Fibroblast of lung (primary cell): Measurements from ENCODE around the gene DOK4. TPM values are rescaled to one million over a fixed set of nuclear protein-coding genes. Genes with fewer than 3 reads are reported as not detected.

Source experiments
- DNase-seq, 2 donors: peaks; one replicate each; pipeline versions ENCODE4 v3.0.0 to v3.0.0-alpha.2; 2010; ENCODE audit warnings: low read depth in 2 of 2
- H2AFZ ChIP-seq: 2 replicates; pipeline ENCODE4 v1.5.1; 2012; ENCODE audit warnings: low read length, control low read depth, inconsistent platforms
- H3K27ac ChIP-seq: 2 replicates; pipeline ENCODE4 v1.5.1; 2011; ENCODE audit warnings: low read length, control low read depth; ENCODE audit not compliant: insufficient read depth
- H3K27me3 ChIP-seq: 2 replicates; pipeline ENCODE4 v1.5.1; 2011; ENCODE audit warnings: mild to moderate bottlenecking, low read length; ENCODE audit not compliant: control insufficient read depth, insufficient read depth
- H3K36me3 ChIP-seq: 2 replicates; pipeline ENCODE4 v1.5.1; 2011; ENCODE audit warnings: low read length; ENCODE audit not compliant: control insufficient read depth, insufficient read depth
- H3K4me1 ChIP-seq: 2 replicates; pipeline ENCODE4 v1.5.1; 2011; ENCODE audit warnings: low read length; ENCODE audit not compliant: control insufficient read depth, insufficient read depth; ENCODE audit errors: extremely low read depth
- H3K4me2 ChIP-seq: 2 replicates; pipeline ENCODE4 v1.5.1; 2011; ENCODE audit warnings: low read length, control low read depth; ENCODE audit not compliant: insufficient read depth; ENCODE audit errors: extremely low read depth
- H3K4me3 ChIP-seq, 4 experiments: fragments of 200-600 bp in 1 of 4; sonication (generic) in 1 of 4; replicated peaks in 1 of 4; 2 replicates each; pipeline ENCODE4 v1.5.1; 2011 to 2016; ENCODE audit warnings: low read length in 4 of 4, low read depth in 3 of 4, mild to moderate bottlenecking in 3 of 4, control low read depth in 2 of 4, inconsistent platforms in 1 of 4, mixed read lengths in 1 of 4; ENCODE audit not compliant: insufficient read depth in 1 of 4; ENCODE audit errors: control extremely low read depth in 1 of 4
- H3K79me2 ChIP-seq: 2 replicates; pipeline ENCODE4 v1.5.1; 2012; ENCODE audit warnings: mild to moderate bottlenecking, low read length, inconsistent platforms; ENCODE audit not compliant: control insufficient read depth, insufficient read depth
- H3K9ac ChIP-seq: 2 replicates; pipeline ENCODE4 v1.5.1; 2011; ENCODE audit warnings: mild to moderate bottlenecking, low read length, control low read depth; ENCODE audit not compliant: insufficient read depth
- H3K9me3 ChIP-seq: 2 replicates; pipeline ENCODE4 v1.5.1; 2012; ENCODE audit warnings: low read depth, low read length; ENCODE audit not compliant: control insufficient read depth, insufficient read depth
- H4K20me1 ChIP-seq: 2 replicates; pipeline ENCODE4 v1.5.1; 2011; ENCODE audit warnings: low read length; ENCODE audit not compliant: control insufficient read depth, insufficient read depth; ENCODE audit errors: extremely low read depth
- EZH2 ChIP-seq: IDR thresholded peaks from 2 replicates; pipeline ENCODE4 v1.5.1; 2012; ENCODE audit warnings: low read length, control low read depth, mild to moderate bottlenecking; ENCODE audit errors: missing control alignments
- polyA plus RNA-seq, 2 donors: library from polyadenylated mRNA; depleted of rRNA in 1 of 2; stranded (reverse) in 1 of 2; unstranded in 1 of 2; fragments of >200 nt; gene quantifications; 2 replicates each; pipeline ENCODE4 v1.2.1, GENCODE V29; 2011 to 2012; ENCODE audit warnings: missing spikeins in 1 of 2
- total RNA-seq: library from RNA; depleted of rRNA; stranded (reverse); fragments of >200 nt; gene quantifications from 2 replicates; pipeline ENCODE4 v1.2.1, GENCODE V29; 2014
- TF ChIP-seq, protein P1 (sequence below), 2 donors: IDR thresholded peaks in 1 of 2; conservative IDR thresholded peaks in 1 of 2; 1 replicate in 1 of 2; 2 replicates in 1 of 2; pipeline ENCODE4 v1.5.1; 2011 to 2012; ENCODE audit warnings: low read length in 2 of 2, control low read depth in 1 of 2, inconsistent platforms in 1 of 2, low read depth in 1 of 2, mild to moderate bottlenecking in 1 of 2

DOK4 gene
- total and polyA plus RNA-seq, 2 donors (not counting 1 experiment from before 2014, with no cell fraction given) = 12.6 to 15.0 TPM

DNA sequence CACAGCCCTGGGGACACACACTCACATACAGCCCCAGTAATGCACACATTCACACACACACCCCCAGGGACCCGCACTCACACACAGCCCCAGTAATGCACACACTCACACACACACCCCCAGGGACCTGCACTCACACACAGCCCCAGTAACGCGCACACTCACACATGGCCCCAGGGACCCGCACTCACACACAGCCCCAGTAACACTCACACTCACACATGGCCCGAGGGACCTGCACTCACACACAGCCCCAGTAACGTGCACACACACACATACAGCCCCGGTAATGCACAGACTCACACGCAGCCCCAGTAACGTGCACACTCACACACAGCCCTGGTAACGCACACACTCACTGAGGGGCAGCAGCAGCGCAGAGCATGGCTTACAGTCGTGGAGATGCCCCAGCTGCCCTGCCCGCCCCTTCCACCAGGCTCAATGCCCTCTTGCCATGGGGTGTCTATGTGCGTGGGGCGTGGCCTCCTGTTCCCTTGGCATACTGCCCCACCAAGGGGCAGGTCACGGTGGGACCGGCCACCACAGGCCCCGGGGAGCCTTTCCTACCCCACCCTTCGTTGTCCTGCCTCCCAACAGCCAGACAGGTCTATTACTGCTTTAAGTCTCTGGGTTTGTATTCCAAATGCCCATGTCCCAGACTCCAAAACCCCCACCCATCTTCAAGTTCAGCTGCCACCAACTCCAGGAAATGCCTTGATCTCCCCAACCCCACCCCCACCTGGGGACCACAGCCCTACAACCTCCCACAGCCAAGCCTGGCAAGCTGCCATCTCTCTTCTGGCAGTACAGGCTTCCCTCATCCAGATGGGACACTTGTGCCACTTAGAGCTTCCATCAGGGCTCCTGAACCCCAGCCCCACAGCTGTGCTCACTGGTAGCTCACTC is 47.4 kb upstream of the DOK4 start:
- no peaks in the 10 kb centered on the region for H3K36me3 ChIP-seq
- H3K9me3 ChIP-seq = no peaks in the 10 kb centered on the region
- no peak overlapping the region for H3K9ac ChIP-seq
- no peaks in the 10 kb centered on the region for H4K20me1 ChIP-seq
- no peak overlapping the region for H3K27ac ChIP-seq
- TF ChIP-seq, protein P1, sequence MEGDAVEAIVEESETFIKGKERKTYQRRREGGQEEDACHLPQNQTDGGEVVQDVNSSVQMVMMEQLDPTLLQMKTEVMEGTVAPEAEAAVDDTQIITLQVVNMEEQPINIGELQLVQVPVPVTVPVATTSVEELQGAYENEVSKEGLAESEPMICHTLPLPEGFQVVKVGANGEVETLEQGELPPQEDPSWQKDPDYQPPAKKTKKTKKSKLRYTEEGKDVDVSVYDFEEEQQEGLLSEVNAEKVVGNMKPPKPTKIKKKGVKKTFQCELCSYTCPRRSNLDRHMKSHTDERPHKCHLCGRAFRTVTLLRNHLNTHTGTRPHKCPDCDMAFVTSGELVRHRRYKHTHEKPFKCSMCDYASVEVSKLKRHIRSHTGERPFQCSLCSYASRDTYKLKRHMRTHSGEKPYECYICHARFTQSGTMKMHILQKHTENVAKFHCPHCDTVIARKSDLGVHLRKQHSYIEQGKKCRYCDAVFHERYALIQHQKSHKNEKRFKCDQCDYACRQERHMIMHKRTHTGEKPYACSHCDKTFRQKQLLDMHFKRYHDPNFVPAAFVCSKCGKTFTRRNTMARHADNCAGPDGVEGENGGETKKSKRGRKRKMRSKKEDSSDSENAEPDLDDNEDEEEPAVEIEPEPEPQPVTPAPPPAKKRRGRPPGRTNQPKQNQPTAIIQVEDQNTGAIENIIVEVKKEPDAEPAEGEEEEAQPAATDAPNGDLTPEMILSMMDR (conservative IDR thresholded peaks at IDR 0.05 in 1 of 2, IDR thresholded peaks at IDR 0.05 in 1 of 2; ENCODE audit: low read depth in 1 of 2, low read length in 2 of 2) = no peak
- TF ChIP-seq EZH2 = no peak
- no peak for DNase-seq
- H3K4me1 ChIP-seq = peaks cover 15% of the 10 kb centered on the region
- no peak overlapping the region for H3K4me2 ChIP-seq
- H2AFZ ChIP-seq = no peak overlapping the region
- no peak overlapping the region for H3K4me3 ChIP-seq
- no peaks in the 10 kb centered on the region for H3K27me3 ChIP-seq
- no peaks in the 10 kb centered on the region for H3K79me2 ChIP-seq

DNA sequence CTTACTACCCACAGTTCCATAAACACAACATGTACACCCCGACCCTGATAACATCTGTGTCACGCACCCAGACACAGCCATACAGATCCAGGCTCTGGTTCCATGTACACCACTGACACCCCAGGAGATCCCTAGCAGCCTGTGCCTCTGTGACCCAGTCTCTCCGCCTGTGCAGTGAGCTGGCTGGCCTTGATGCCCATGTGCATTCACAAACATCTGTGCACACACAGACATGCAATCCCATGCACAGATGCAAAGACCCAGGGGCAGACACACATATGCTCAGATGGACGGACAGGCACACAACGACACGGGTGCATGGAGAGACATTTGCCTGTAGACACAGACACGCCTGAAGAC is 46.0 kb upstream of the DOK4 start:
- Histone ChIP-seq H3K9ac (no peak overlapping the region), H3K36me3 (no peaks in the 10 kb centered on the region)
- TF ChIP-seq EZH2 = no peak
- TF ChIP-seq, protein P1 (conservative IDR thresholded peaks at IDR 0.05 in 1 of 2, IDR thresholded peaks at IDR 0.05 in 1 of 2; ENCODE audit: low read depth in 1 of 2, low read length in 2 of 2) = no peak

DNA sequence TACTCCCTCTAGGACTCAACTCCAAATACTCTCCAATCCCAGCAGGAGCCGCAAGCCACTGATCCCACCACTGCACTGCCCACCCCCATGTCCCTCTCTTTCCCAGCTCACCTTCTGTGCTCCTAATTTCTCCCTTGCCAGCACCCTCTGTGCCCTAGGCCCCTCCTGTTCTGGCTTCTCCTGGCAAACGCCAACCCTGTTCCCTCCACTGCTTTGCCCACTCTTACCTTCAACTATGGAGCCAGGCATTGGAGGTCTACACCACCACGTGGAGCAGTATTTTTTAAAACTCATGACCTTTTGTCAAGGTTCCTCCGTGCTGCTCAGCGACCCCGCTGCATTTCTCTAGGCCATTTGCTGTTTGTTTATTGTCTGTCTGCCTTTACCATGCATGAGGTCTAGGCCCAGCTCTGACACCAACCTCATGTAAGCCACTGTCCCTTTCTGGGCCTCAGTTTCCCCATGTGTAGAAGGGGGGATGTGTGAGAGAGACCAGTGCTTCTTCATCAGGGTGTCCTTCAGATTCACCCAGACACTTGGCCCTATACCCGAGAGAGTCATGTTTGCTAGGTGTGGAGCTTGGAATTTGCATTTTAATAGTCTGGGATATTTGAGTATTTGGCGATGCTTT is 45.5 kb upstream of the DOK4 start:
- H3K9me3 ChIP-seq = no peaks in the 10 kb centered on the region
- no peak overlapping the region for H3K9ac ChIP-seq
- H3K79me2 ChIP-seq = no peaks in the 10 kb centered on the region
- H3K27ac ChIP-seq = no peak overlapping the region
- peaks cover 11% of the 10 kb centered on the region for H3K4me1 ChIP-seq
- no peaks in the 10 kb centered on the region for H3K27me3 ChIP-seq
- H4K20me1 ChIP-seq = no peaks in the 10 kb centered on the region
- no peak overlapping the region for H3K4me3 ChIP-seq
- H3K4me2 ChIP-seq = no peak overlapping the region
- H3K36me3 ChIP-seq = no peaks in the 10 kb centered on the region
- no peak for DNase-seq
- no peak for TF ChIP-seq EZH2
- TF ChIP-seq, protein P1 (conservative IDR thresholded peaks at IDR 0.05 in 1 of 2, IDR thresholded peaks at IDR 0.05 in 1 of 2; ENCODE audit: low read depth in 1 of 2, low read length in 2 of 2) = no peak
- H2AFZ ChIP-seq = no peak overlapping the region

More for the DNA sequence above, 46.0 kb upstream of the DOK4 start:
- Histone ChIP-seq H3K27ac (no peak overlapping the region), H3K27me3 (no peaks in the 10 kb centered on the region), H3K4me3 (no peak overlapping the region), H3K9me3 (no peaks in the 10 kb centered on the region), H4K20me1 (no peaks in the 10 kb centered on the region), H3K4me2 (no peak overlapping the region), H3K79me2 (no peaks in the 10 kb centered on the region), H3K4me1 (peaks cover 15% of the 10 kb centered on the region), H2AFZ (no peak overlapping the region)
- DNase-seq = no peak
